CD8-positive, alpha-beta memory T cell (primary cell): ENCODE results near the gene HOXD10. TPM values are rescaled to one million over a fixed set of nuclear protein-coding genes. Genes with fewer than 3 reads are reported as not detected.

Experiments
- CTCF ChIA-PET: fragments of 350-600 bp; sonication (Branson Sonifier 250); formaldehyde crosslinking; loops from one replicate; lab custom pipeline; 2021; ENCODE audit warnings: antibody characterized with exemption; lab: Charles Lee
- POLR2A ChIA-PET: fragments of 350-600 bp; sonication (Branson Sonifier 250); formaldehyde crosslinking; loops from one replicate; lab custom pipeline; 2021; ENCODE audit warnings: antibody characterized with exemption; lab: Charles Lee
- DNase-seq, 5 donors: peaks; one replicate each; pipeline versions ENCODE4 v3.0.0 to v3.0.0-alpha.2; 2020 to 2022; ENCODE audit warnings: mixed read lengths in 1 of 5
- H3K27ac ChIP-seq: one replicate; pipeline ENCODE4 v1.7.0; 2013; ENCODE audit warnings: low read depth, mild to moderate bottlenecking, low read length, moderate library complexity
- H3K27me3 ChIP-seq: 2 replicates; pipeline ENCODE4 v1.7.0; 2013; ENCODE audit warnings: low read length, mild to moderate bottlenecking; ENCODE audit not compliant: insufficient read depth, poor library complexity, severe bottlenecking
- H3K36me3 ChIP-seq: 2 replicates; pipeline ENCODE4 v1.7.0; 2013; ENCODE audit warnings: mild to moderate bottlenecking, low read length, moderate library complexity; ENCODE audit not compliant: insufficient read depth
- H3K4me1 ChIP-seq: 2 replicates; pipeline ENCODE4 v1.7.0; 2013; ENCODE audit warnings: mild to moderate bottlenecking, low read length, moderate library complexity; ENCODE audit not compliant: insufficient read depth
- H3K4me3 ChIP-seq: 2 replicates; pipeline ENCODE4 v1.7.0; 2013; ENCODE audit warnings: mild to moderate bottlenecking, low read length
- H3K9me3 ChIP-seq: 2 replicates; pipeline ENCODE4 v1.7.0; 2013; ENCODE audit warnings: mild to moderate bottlenecking, low read length
- H3K27ac Mint-ChIP-seq, 8 donors: one replicate each; pipeline ENCODE4 v1.8.0; 2020 to 2021; ENCODE audit warnings: mixed read lengths in 8 of 8, mild to moderate bottlenecking in 6 of 8, inconsistent platforms in 3 of 8, moderate library complexity in 3 of 8
- H3K27me3 Mint-ChIP-seq, 2 donors: one replicate each; pipeline ENCODE4 v1.8.0; 2020 to 2021; ENCODE audit warnings: mixed read lengths in 2 of 2, mild to moderate bottlenecking in 1 of 2, moderate library complexity in 1 of 2
- H3K36me3 Mint-ChIP-seq, 3 donors: one replicate each; pipeline ENCODE4 v1.8.0; 2020 to 2021; ENCODE audit warnings: mixed read lengths in 3 of 3, inconsistent platforms in 1 of 3, mild to moderate bottlenecking in 1 of 3
- H3K4me1 Mint-ChIP-seq, 3 donors: one replicate each; pipeline ENCODE4 v1.8.0; 2020 to 2021; ENCODE audit warnings: mixed read lengths in 3 of 3, inconsistent platforms in 1 of 3, mild to moderate bottlenecking in 1 of 3
- H3K4me3 Mint-ChIP-seq, 7 donors: one replicate each; pipeline ENCODE4 v1.8.0; 2020 to 2021; ENCODE audit warnings: mixed read lengths in 7 of 7, mild to moderate bottlenecking in 6 of 7, moderate library complexity in 4 of 7, inconsistent platforms in 2 of 7
- H3K9me3 Mint-ChIP-seq, 5 donors: one replicate each; pipeline ENCODE4 v1.8.0; 2020 to 2022; ENCODE audit warnings: mixed read lengths in 5 of 5, mild to moderate bottlenecking in 3 of 5, moderate library complexity in 2 of 5, inconsistent platforms in 1 of 5
- polyA plus RNA-seq: library from polyadenylated mRNA; unstranded; fragments of 300-500 nt; fragmentation: Illumina TruSeq; gene quantifications from one replicate; pipeline ENCODE4 v1.2.3, GENCODE V29; 2021
- total RNA-seq, 2 experiments: library from RNA; stranded (reverse); gene quantifications; one replicate each; pipeline ENCODE4 v1.2.3, GENCODE V29; 2021

Gene HOXD10
- total and polyA plus RNA-seq, 3 experiments from 2014 or later, result not detected

GRCh38 chr2:176148751-176149421, 32.3 kb downstream of the HOXD10 start:
- Histone ChIP-seq H3K4me3 (no peak overlapping the region), H3K4me1 (no peaks in the 10 kb centered on the region), H3K27me3 (peaks cover 65% of the 10 kb centered on the region), H3K36me3 (no peaks in the 10 kb centered on the region), H3K27ac (no peak overlapping the region), H3K9me3 (no peaks in the 10 kb centered on the region)
- Mint-ChIP-seq H3K27ac (peak overlapping the region in 1 of 8 donors; percentile 5), H3K4me1 (peaks cover 2 to 9% (median 6%) of the 10 kb centered on the region in 3 donors), H3K36me3 (peaks cover 0 to 2% (median 0%) of the 10 kb centered on the region in 3 donors), H3K4me3 (no peak overlapping the region), H3K9me3 (peaks cover 0 to 5% (median 0%) of the 10 kb centered on the region in 5 donors), H3K27me3 (peaks cover 76 to 90% of the 10 kb centered on the region in 2 donors)
- CTCF ChIA-PET, result no interaction called here
- POLR2A ChIA-PET, result no interaction called here
- no peak for DNase-seq

GRCh38 chr2:176149481-176149938, 32.9 kb downstream of the HOXD10 start:
- Mint-ChIP-seq H3K36me3 (peaks cover 0 to 2% (median 0%) of the 10 kb centered on the region in 3 donors), H3K4me1 (peaks cover 2 to 9% (median 6%) of the 10 kb centered on the region in 3 donors), H3K27ac (peak overlapping the region in 1 of 8 donors; percentile 5), H3K9me3 (peaks cover 0 to 5% (median 0%) of the 10 kb centered on the region in 5 donors), H3K27me3 (peaks cover 76 to 92% of the 10 kb centered on the region in 2 donors), H3K4me3 (no peak overlapping the region)
- Histone ChIP-seq H3K27ac (no peak overlapping the region), H3K36me3 (no peaks in the 10 kb centered on the region), H3K27me3 (peaks cover 64% of the 10 kb centered on the region), H3K4me3 (no peak overlapping the region), H3K4me1 (no peaks in the 10 kb centered on the region), H3K9me3 (no peaks in the 10 kb centered on the region)
- DNase-seq, result no peak
- CTCF ChIA-PET, result no interaction called here
- POLR2A ChIA-PET, result no interaction called here

GRCh38 chr2:176149939-176150583, 33.5 kb downstream of the HOXD10 start:
- Mint-ChIP-seq H3K27me3 (peaks cover 74 to 92% of the 10 kb centered on the region in 2 donors), H3K4me3 (peak overlapping the region in 2 of 7 donors; percentile 12 to 65), H3K4me1 (peaks cover 2 to 9% (median 6%) of the 10 kb centered on the region in 3 donors), H3K27ac (peak overlapping the region in 2 of 8 donors; percentile 24 to 37), H3K9me3 (peaks cover 0 to 5% (median 0%) of the 10 kb centered on the region in 5 donors), H3K36me3 (no peaks in the 10 kb centered on the region)
- Histone ChIP-seq H3K27ac (no peak overlapping the region), H3K4me1 (no peaks in the 10 kb centered on the region), H3K27me3 (peaks cover 61% of the 10 kb centered on the region), H3K9me3 (no peaks in the 10 kb centered on the region), H3K36me3 (no peaks in the 10 kb centered on the region), H3K4me3 (no peak overlapping the region)
- ChIA-PET CTCF (interaction anchor here (1.2 kb wide), 1 partner anchor 29 kb away, joined by 3 read pairs; no protein-coding TSS in a partner anchor), POLR2A (no interaction called here)
- DNase-seq, result no peak

- no peaks in the 10 kb centered on the region for H3K4me1 ChIP-seq
- Mint-ChIP-seq H3K27ac (peak overlapping the region in 1 of 8 donors; percentile 24), H3K27me3 (peaks cover 79 to 92% of the 10 kb centered on the region in 2 donors), H3K4me3 (peak overlapping the region in 2 of 7 donors; percentile 12 to 65), H3K36me3 (no peaks in the 10 kb centered on the region), H3K4me1 (peaks cover 2 to 9% (median 6%) of the 10 kb centered on the region in 3 donors), H3K9me3 (peaks cover 0 to 5% (median 0%) of the 10 kb centered on the region in 5 donors)
- H3K27ac ChIP-seq, result no peak overlapping the region
- no peaks in the 10 kb centered on the region for H3K9me3 ChIP-seq
- H3K36me3 ChIP-seq, result no peaks in the 10 kb centered on the region
- no peak for DNase-seq
- H3K4me3 ChIP-seq, result no peak overlapping the region
- POLR2A ChIA-PET, result interaction anchor here (0.5 kb wide), 1 partner anchor 11 kb away, joined by 4 read pairs; no protein-coding TSS in a partner anchor
- CTCF ChIA-PET, result interaction anchor here (0.9 to 1.2 kb wide), 2 partner anchors 10 to 30 kb away, joined by 3 to 4 read pairs; no protein-coding TSS in a partner anchor
- H3K27me3 ChIP-seq, result peaks cover 62% of the 10 kb centered on the region
These were observed 34.2 kb downstream of the HOXD10 start for GRCh38 chr2:176150584-176151441.

GRCh38 chr2:176151442-176152287, 35.1 kb downstream of the HOXD10 start, which contains the start of gene HOXD4:
TSS of gene HOXD4 (plus strand) at chr2:176151550. CDS start at chr2:176151634, 84 bp downstream.
- Mint-ChIP-seq H3K9me3 (peaks cover 0 to 5% (median 0%) of the 10 kb centered on the region in 5 donors), H3K4me1 (peaks cover 2 to 9% (median 6%) of the 10 kb centered on the region in 3 donors), H3K27me3 (peaks cover 83 to 93% of the 10 kb centered on the region in 2 donors), H3K36me3 (no peaks in the 10 kb centered on the region), H3K4me3 (peak within 1 kb of the TSS in 2 of 7 donors; percentile 12 to 65), H3K27ac (peak within 1 kb of the TSS in 1 of 8 donors; percentile 24)
- Histone ChIP-seq H3K9me3 (no peaks in the 10 kb centered on the region), H3K27me3 (peaks cover 69% of the 10 kb centered on the region), H3K27ac (no peak within 1 kb of the TSS), H3K4me3 (no peak within 1 kb of the TSS), H3K36me3 (no peaks in the 10 kb centered on the region), H3K4me1 (no peaks in the 10 kb centered on the region)
- DNase-seq, result no peak
- POLR2A ChIA-PET, result interaction anchor here (0.5 kb wide), 1 partner anchor 12 kb away, joined by 4 read pairs; no protein-coding TSS in a partner anchor
- CTCF ChIA-PET, result interaction anchor here (0.9 to 1.2 kb wide), 2 partner anchors 11 to 31 kb away, joined by 3 to 4 read pairs; no protein-coding TSS in a partner anchor

GRCh38 chr2:176152350-176153181, 36.0 kb downstream of the HOXD10 start:
- no peak overlapping the region for H3K27ac ChIP-seq
- DNase-seq, result no peak
- POLR2A ChIA-PET, result no interaction called here
- CTCF ChIA-PET, result no interaction called here
- H3K4me3 ChIP-seq, result no peak overlapping the region
- no peaks in the 10 kb centered on the region for H3K36me3 Mint-ChIP-seq
- H3K4me1 ChIP-seq, result peaks cover 5% of the 10 kb centered on the region
- H3K4me1 Mint-ChIP-seq, result peaks cover 4 to 12% (median 10%) of the 10 kb centered on the region in 3 donors
- H3K27me3 Mint-ChIP-seq, result peaks cover 79 to 90% of the 10 kb centered on the region in 2 donors
- H3K4me3 Mint-ChIP-seq, result peak overlapping the region in 1 of 7 donors; percentile 32
- no peaks in the 10 kb centered on the region for H3K9me3 ChIP-seq
- peaks cover 0 to 5% (median 0%) of the 10 kb centered on the region in 5 donors for H3K9me3 Mint-ChIP-seq
- no peak overlapping the region for H3K27ac Mint-ChIP-seq
- H3K36me3 ChIP-seq, result no peaks in the 10 kb centered on the region
- peaks cover 69% of the 10 kb centered on the region for H3K27me3 ChIP-seq
